Measurements from ENCODE around the gene SPDEF.

SPDEF gene

DNA sequence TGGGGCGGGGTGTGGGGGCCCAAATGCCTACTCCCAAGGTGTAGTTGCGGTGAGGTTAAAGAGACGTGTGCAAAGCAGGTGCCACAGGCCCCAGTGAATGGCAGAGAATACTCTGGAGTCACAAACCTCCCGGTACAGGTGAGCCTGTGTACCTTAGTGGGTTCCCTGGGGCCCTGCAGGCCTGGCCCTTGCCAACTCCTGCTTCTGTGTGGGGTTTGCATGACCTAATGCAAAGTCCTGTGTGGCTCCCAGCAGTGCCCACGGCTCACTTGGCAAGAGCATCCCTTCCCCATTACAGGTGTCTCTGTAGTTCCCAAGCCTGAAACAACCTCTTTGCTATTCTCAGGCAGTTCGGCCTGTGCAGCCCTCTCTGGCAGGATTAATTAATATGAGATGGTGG, 17.5 kb downstream of the SPDEF start:
- H3K4me3 ChIP-seq (ENCODE audit: low read depth, low read length): no peak overlapping the region
- no peak for DNase-seq

DNA sequence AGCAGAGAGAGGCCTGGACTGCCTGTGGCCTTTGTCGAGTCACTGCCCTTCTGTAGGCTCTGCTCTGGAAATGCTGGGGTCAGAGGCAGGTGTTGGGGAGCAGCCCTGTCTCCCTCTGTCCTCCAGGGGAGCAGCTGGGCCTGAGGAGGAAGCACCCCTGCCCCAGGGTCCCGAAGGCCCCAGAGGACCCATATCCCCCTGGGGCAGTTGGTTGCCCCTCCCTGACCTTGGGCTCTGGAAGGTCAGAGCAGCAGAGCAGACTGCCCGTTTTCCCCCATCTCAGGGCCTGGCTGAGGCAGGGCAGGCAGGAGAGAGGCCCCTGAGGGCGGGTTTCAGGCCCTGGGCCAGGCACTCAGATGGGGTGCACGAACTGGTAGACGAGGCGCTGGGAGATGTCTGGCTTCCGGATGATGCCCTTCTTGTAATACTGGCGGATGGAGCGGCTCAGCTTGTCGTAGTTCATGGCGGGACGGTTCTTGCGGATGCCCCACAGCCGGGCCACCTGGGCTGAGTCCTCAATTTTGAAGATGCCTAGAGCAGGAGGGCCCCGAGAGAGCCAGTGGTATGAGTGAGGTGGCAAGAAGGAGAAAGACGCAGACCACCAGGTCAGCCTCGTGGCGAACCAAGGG, 18.1 kb downstream of the SPDEF start:
- Histone ChIP-seq H3K79me2 (ENCODE audit: control insufficient read depth, insufficient read depth, low read length, poor library complexity) (no peaks in the 10 kb centered on the region), H3K9me3 (ENCODE audit: insufficient read depth, low read depth, low read length) (no peaks in the 10 kb centered on the region), H3K14ac (ENCODE audit: low read length) (no peak overlapping the region), H3K27me3 (ENCODE audit: insufficient read depth, low read length) (no peaks in the 10 kb centered on the region), H4K91ac (ENCODE audit: low read depth, low read length) (no peak overlapping the region), H3K4ac (ENCODE audit: low read depth, low read length) (no peak overlapping the region), H2BK5ac (ENCODE audit: low read depth, low read length, poor library complexity) (no peak overlapping the region), H2BK12ac (ENCODE audit: low read length) (no peak overlapping the region), H4K8ac (ENCODE audit: low read depth, low read length) (no peak overlapping the region), H3K27ac (ENCODE audit: low read depth, low read length) (no peak overlapping the region), H3K23ac (ENCODE audit: low read length) (no peak overlapping the region), H3K4me1 (ENCODE audit: control insufficient read depth in 1 of 2, insufficient read depth in 2 of 2, low read length in 2 of 2) (no peaks in the 10 kb centered on the region), H2AK5ac (ENCODE audit: low read length) (no peak overlapping the region), H2BK120ac (ENCODE audit: insufficient read depth, low read length, poor library complexity) (no peak overlapping the region), H3K9ac (ENCODE audit: low read length) (no peak overlapping the region), H4K12ac (ENCODE audit: low read depth, low read length) (no peak overlapping the region), H3K18ac (ENCODE audit: low read length) (no peak overlapping the region), H3K36me3 (ENCODE audit: control insufficient read depth in 1 of 2, insufficient read depth in 2 of 2, low read length in 2 of 2) (no peaks in the 10 kb centered on the region), H2AFZ (ENCODE audit: insufficient read depth, low read length, poor library complexity) (no peak overlapping the region), H3K4me3 (ENCODE audit: low read depth, low read length) (no peak overlapping the region), H3K4me2 (ENCODE audit: low read length) (no peak overlapping the region), H3K79me1 (ENCODE audit: low read length) (no peaks in the 10 kb centered on the region)
- whole genome bisulfite sequencing (ENCODE audit: extremely low coverage, insufficient coverage, insufficient read length): no CpG with 5 or more reads among the region's 19 CpGs
- no peak for DNase-seq

More for the DNA sequence above, 17.5 kb downstream of the SPDEF start:
- Histone ChIP-seq H2BK120ac (ENCODE audit: insufficient read depth, low read length, poor library complexity) (no peak overlapping the region), H3K79me2 (ENCODE audit: control insufficient read depth, insufficient read depth, low read length, poor library complexity) (no peaks in the 10 kb centered on the region), H2AFZ (ENCODE audit: insufficient read depth, low read length, poor library complexity) (no peak overlapping the region), H3K14ac (ENCODE audit: low read length) (no peak overlapping the region), H3K27me3 (ENCODE audit: insufficient read depth, low read length) (no peaks in the 10 kb centered on the region), H2BK12ac (ENCODE audit: low read length) (no peak overlapping the region), H4K8ac (ENCODE audit: low read depth, low read length) (no peak overlapping the region), H3K4me2 (ENCODE audit: low read length) (no peak overlapping the region), H4K12ac (ENCODE audit: low read depth, low read length) (no peak overlapping the region), H2AK5ac (ENCODE audit: low read length) (no peak overlapping the region), H3K36me3 (ENCODE audit: control insufficient read depth in 1 of 2, insufficient read depth in 2 of 2, low read length in 2 of 2) (no peaks in the 10 kb centered on the region), H3K4me1 (ENCODE audit: control insufficient read depth in 1 of 2, insufficient read depth in 2 of 2, low read length in 2 of 2) (no peaks in the 10 kb centered on the region), H3K79me1 (ENCODE audit: low read length) (no peaks in the 10 kb centered on the region), H3K18ac (ENCODE audit: low read length) (no peak overlapping the region), H4K91ac (ENCODE audit: low read depth, low read length) (no peak overlapping the region), H3K4ac (ENCODE audit: low read depth, low read length) (no peak overlapping the region), H3K23ac (ENCODE audit: low read length) (no peak overlapping the region), H3K9me3 (ENCODE audit: insufficient read depth, low read depth, low read length) (no peaks in the 10 kb centered on the region), H3K9ac (ENCODE audit: low read length) (no peak overlapping the region), H3K27ac (ENCODE audit: low read depth, low read length) (no peak overlapping the region), H2BK5ac (ENCODE audit: low read depth, low read length, poor library complexity) (no peak overlapping the region)
- WGBS (ENCODE audit: extremely low coverage, insufficient coverage, insufficient read length): no CpG with 5 or more reads among the region's 6 CpGs

DNA sequence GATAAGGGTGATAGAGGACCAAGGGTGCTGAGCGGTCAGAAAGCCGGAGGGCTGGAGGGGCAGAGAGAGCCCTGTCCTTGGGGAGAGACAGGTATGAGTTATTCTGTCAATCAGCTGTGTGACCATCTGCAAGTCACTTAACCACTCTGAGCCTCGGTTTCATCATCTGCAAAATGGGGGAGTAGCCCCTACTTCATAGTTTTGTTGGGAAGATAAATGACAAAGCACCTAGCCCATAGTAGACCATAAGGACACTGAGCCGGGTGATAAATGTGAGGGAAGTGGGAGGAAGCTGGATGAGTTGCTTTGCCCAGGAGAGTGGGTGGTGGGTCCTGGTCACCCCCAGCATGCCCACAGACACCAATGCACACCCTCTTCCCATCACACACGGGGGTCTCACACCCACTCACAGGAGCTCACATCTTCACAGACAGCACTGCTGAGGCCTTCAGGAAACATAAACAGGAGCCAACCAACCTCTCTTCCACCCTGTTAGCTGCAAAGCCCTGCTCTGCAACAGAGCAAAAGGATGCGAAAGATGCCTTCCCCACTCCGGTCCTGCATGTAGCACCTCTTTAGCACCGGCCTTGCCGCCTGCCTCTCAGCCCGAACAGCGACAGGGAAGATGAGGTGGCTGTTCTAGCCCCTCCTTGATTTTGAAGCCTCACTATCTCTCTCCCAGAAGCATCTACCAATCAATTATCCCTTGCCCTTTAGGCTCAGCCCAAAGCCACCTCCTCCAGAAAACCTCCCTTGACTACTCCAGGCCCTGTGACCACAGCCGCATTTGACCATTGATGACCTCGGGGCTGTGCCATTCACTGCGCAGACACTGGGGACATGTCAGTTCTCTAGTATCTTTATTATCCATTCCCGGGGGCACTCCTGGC, 18.9 kb downstream of the SPDEF start:
- Histone ChIP-seq H2BK120ac (ENCODE audit: insufficient read depth, low read length, poor library complexity) (no peak overlapping the region), H3K4ac (ENCODE audit: low read depth, low read length) (no peak overlapping the region), H3K18ac (ENCODE audit: low read length) (no peak overlapping the region), H2AK5ac (ENCODE audit: low read length) (no peak overlapping the region), H3K79me2 (ENCODE audit: control insufficient read depth, insufficient read depth, low read length, poor library complexity) (no peaks in the 10 kb centered on the region), H3K27me3 (ENCODE audit: insufficient read depth, low read length) (no peaks in the 10 kb centered on the region), H3K27ac (ENCODE audit: low read depth, low read length) (no peak overlapping the region), H3K4me2 (ENCODE audit: low read length) (no peak overlapping the region), H3K36me3 (ENCODE audit: control insufficient read depth in 1 of 2, insufficient read depth in 2 of 2, low read length in 2 of 2) (no peaks in the 10 kb centered on the region), H4K91ac (ENCODE audit: low read depth, low read length) (no peak overlapping the region), H3K79me1 (ENCODE audit: low read length) (no peaks in the 10 kb centered on the region), H4K12ac (ENCODE audit: low read depth, low read length) (no peak overlapping the region), H3K23ac (ENCODE audit: low read length) (no peak overlapping the region), H2BK5ac (ENCODE audit: low read depth, low read length, poor library complexity) (no peak overlapping the region), H3K14ac (ENCODE audit: low read length) (no peak overlapping the region), H2BK12ac (ENCODE audit: low read length) (no peak overlapping the region), H3K4me3 (ENCODE audit: low read depth, low read length) (no peak overlapping the region), H4K8ac (ENCODE audit: low read depth, low read length) (no peak overlapping the region), H3K9me3 (ENCODE audit: insufficient read depth, low read depth, low read length) (no peaks in the 10 kb centered on the region), H2AFZ (ENCODE audit: insufficient read depth, low read length, poor library complexity) (no peak overlapping the region), H3K4me1 (ENCODE audit: control insufficient read depth in 1 of 2, insufficient read depth in 2 of 2, low read length in 2 of 2) (no peaks in the 10 kb centered on the region), H3K9ac (ENCODE audit: low read length) (no peak overlapping the region)
- no peak for DNase-seq
- no CpG with 5 or more reads among the region's 15 CpGs for WGBS (ENCODE audit: extremely low coverage, insufficient coverage, insufficient read length)

DNA sequence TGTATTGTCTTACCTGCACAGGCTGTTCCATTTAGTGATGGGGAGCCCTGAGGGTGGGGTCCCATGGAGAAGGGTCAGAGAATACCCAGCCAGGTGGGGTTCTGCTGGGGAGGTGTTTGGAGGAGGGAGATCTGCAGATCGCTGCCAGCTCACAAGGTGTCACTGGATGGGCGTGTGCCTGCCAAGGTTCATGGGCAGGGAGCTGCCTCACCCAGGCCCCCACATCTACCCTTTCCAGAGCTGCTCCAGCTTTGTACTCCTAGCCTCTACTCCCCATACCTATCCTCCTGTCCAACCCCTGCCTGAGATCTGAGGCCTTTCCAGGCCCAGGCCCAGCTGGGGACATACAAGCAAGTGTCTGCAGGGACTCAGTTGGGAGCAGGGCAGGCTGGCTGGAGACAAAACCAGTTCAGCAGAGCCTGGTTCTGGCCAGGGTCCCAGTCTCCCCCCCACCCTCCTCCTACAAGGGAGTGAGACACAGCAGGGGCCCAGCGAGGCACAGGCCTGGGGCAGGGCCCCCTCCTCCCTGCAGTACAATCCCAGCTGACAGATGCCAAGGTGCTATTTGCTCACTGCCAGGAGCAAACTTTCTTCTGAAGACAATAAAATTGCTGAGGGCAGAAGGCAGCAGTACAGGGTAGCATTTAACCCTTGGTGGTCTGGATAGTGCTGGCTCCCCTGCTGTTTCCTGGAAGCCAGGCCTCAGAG, 19.7 kb downstream of the SPDEF start:
- no peaks in the 10 kb centered on the region for H3K9me3 ChIP-seq (ENCODE audit: insufficient read depth, low read depth, low read length)
- H3K36me3 ChIP-seq (ENCODE audit: control insufficient read depth in 1 of 2, insufficient read depth in 2 of 2, low read length in 2 of 2): no peaks in the 10 kb centered on the region
- no peak overlapping the region for H2BK5ac ChIP-seq (ENCODE audit: low read depth, low read length, poor library complexity)
- H3K79me1 ChIP-seq (ENCODE audit: low read length): no peaks in the 10 kb centered on the region
- no peaks in the 10 kb centered on the region for H3K27me3 ChIP-seq (ENCODE audit: insufficient read depth, low read length)
- no peak overlapping the region for H3K9ac ChIP-seq (ENCODE audit: low read length)
- no peak overlapping the region for H4K8ac ChIP-seq (ENCODE audit: low read depth, low read length)
- H3K23ac ChIP-seq (ENCODE audit: low read length): no peak overlapping the region
- H2AFZ ChIP-seq (ENCODE audit: insufficient read depth, low read length, poor library complexity): no peak overlapping the region
- H2AK5ac ChIP-seq (ENCODE audit: low read length): no peak overlapping the region
- H3K4me1 ChIP-seq (ENCODE audit: control insufficient read depth in 1 of 2, insufficient read depth in 2 of 2, low read length in 2 of 2): no peaks in the 10 kb centered on the region
- no peak overlapping the region for H3K4me3 ChIP-seq (ENCODE audit: low read depth, low read length)
- no peak overlapping the region for H4K12ac ChIP-seq (ENCODE audit: low read depth, low read length)
- H3K79me2 ChIP-seq (ENCODE audit: control insufficient read depth, insufficient read depth, low read length, poor library complexity): no peaks in the 10 kb centered on the region
- H3K4me2 ChIP-seq (ENCODE audit: low read length): no peak overlapping the region
- H3K27ac ChIP-seq (ENCODE audit: low read depth, low read length): no peak overlapping the region
- no peak overlapping the region for H3K14ac ChIP-seq (ENCODE audit: low read length)
- no peak overlapping the region for H2BK120ac ChIP-seq (ENCODE audit: insufficient read depth, low read length, poor library complexity)
- H2BK12ac ChIP-seq (ENCODE audit: low read length): no peak overlapping the region
- no CpG with 5 or more reads among the region's 3 CpGs for WGBS (ENCODE audit: extremely low coverage, insufficient coverage, insufficient read length)
- no peak overlapping the region for H4K91ac ChIP-seq (ENCODE audit: low read depth, low read length)
- no peak for DNase-seq
- H3K18ac ChIP-seq (ENCODE audit: low read length): no peak overlapping the region
- H3K4ac ChIP-seq (ENCODE audit: low read depth, low read length): no peak overlapping the region

Measured in trophoblast cell (in vitro differentiated cells and primary cell).